Trophoblast cell (in vitro differentiated cells and primary cell): ENCODE results near the gene ZIC4.

Experiments used
- DNase-seq, 2 donors: peaks; one replicate each; pipeline ENCODE4 v3.0.0-alpha.2; 2016
- H2AFZ ChIP-seq: 2 replicates; pipeline ENCODE4 v1.6.1; 2013; ENCODE audit warnings: low read length, moderate library complexity, mild to moderate bottlenecking; ENCODE audit not compliant: insufficient read depth, poor library complexity
- H2AK5ac ChIP-seq: 2 replicates; pipeline ENCODE4 v1.6.1; 2013; ENCODE audit warnings: mild to moderate bottlenecking, low read length
- H2BK120ac ChIP-seq: 2 replicates; pipeline ENCODE4 v1.6.1; 2013; ENCODE audit warnings: low read length, mild to moderate bottlenecking, moderate library complexity; ENCODE audit not compliant: insufficient read depth, poor library complexity
- H2BK12ac ChIP-seq: 2 replicates; pipeline ENCODE4 v1.6.1; 2013; ENCODE audit warnings: mild to moderate bottlenecking, low read length, moderate library complexity
- H2BK5ac ChIP-seq: 2 replicates; pipeline ENCODE4 v1.6.1; 2013; ENCODE audit warnings: low read length, low read depth, moderate library complexity, mild to moderate bottlenecking; ENCODE audit not compliant: poor library complexity
- H3K14ac ChIP-seq: 2 replicates; pipeline ENCODE4 v1.6.1; 2013; ENCODE audit warnings: mild to moderate bottlenecking, low read length
- H3K18ac ChIP-seq: 2 replicates; pipeline ENCODE4 v1.6.1; 2013; ENCODE audit warnings: mild to moderate bottlenecking, low read length
- H3K23ac ChIP-seq: 2 replicates; pipeline ENCODE4 v1.6.1; 2013; ENCODE audit warnings: low read length
- H3K27ac ChIP-seq: 2 replicates; pipeline ENCODE4 v1.5.1; 2013; ENCODE audit warnings: low read depth, mild to moderate bottlenecking, inconsistent platforms, low read length, moderate library complexity
- H3K27me3 ChIP-seq: 2 replicates; pipeline ENCODE4 v1.6.1; 2013; ENCODE audit warnings: inconsistent platforms, mild to moderate bottlenecking, low read length, moderate library complexity; ENCODE audit not compliant: insufficient read depth
- H3K36me3 ChIP-seq, 2 experiments: 1 replicate in 1 of 2; 2 replicates in 1 of 2; pipeline ENCODE4 v1.6.1; 2013; ENCODE audit warnings: low read length in 2 of 2, mild to moderate bottlenecking in 2 of 2, moderate library complexity in 1 of 2; ENCODE audit not compliant: insufficient read depth in 2 of 2, control insufficient read depth in 1 of 2
- H3K4ac ChIP-seq: 2 replicates; pipeline ENCODE4 v1.6.1; 2013; ENCODE audit warnings: low read depth, mild to moderate bottlenecking, low read length, moderate library complexity
- H3K4me1 ChIP-seq, 2 experiments: 1 replicate in 1 of 2; 2 replicates in 1 of 2; pipeline ENCODE4 v1.6.1; 2013; ENCODE audit warnings: low read length in 2 of 2, mild to moderate bottlenecking in 2 of 2, moderate library complexity in 1 of 2; ENCODE audit not compliant: insufficient read depth in 2 of 2, control insufficient read depth in 1 of 2
- H3K4me2 ChIP-seq: 2 replicates; pipeline ENCODE4 v1.6.1; 2013; ENCODE audit warnings: inconsistent platforms, mild to moderate bottlenecking, low read length, moderate library complexity
- H3K4me3 ChIP-seq: 2 replicates; pipeline ENCODE4 v1.5.1; 2013; ENCODE audit warnings: mild to moderate bottlenecking, low read depth, low read length, inconsistent platforms
- H3K79me1 ChIP-seq: one replicate; pipeline ENCODE4 v1.6.1; 2013; ENCODE audit warnings: low read length
- H3K79me2 ChIP-seq: 2 replicates; pipeline ENCODE4 v1.6.1; 2013; ENCODE audit warnings: low read length, mild to moderate bottlenecking; ENCODE audit not compliant: control insufficient read depth, insufficient read depth, poor library complexity
- H3K9ac ChIP-seq: 2 replicates; pipeline ENCODE4 v1.6.1; 2013; ENCODE audit warnings: mild to moderate bottlenecking, low read length
- H3K9me3 ChIP-seq: 2 replicates; pipeline ENCODE4 v1.6.1; 2013; ENCODE audit warnings: low read depth, mild to moderate bottlenecking, control low read depth, inconsistent platforms, low read length; ENCODE audit not compliant: insufficient read depth
- H4K12ac ChIP-seq: 2 replicates; pipeline ENCODE4 v1.6.1; 2013; ENCODE audit warnings: low read depth, mild to moderate bottlenecking, low read length, moderate library complexity
- H4K8ac ChIP-seq: 2 replicates; pipeline ENCODE4 v1.6.1; 2013; ENCODE audit warnings: low read depth, mild to moderate bottlenecking, low read length, moderate library complexity
- H4K91ac ChIP-seq: one replicate; pipeline ENCODE4 v1.6.1; 2013; ENCODE audit warnings: low read depth, mild to moderate bottlenecking, low read length, moderate library complexity
- WGBS: extraction: QIAGEN DNeasy Blood & Tissue Kit; methylation state at CpG from one replicate; pipeline ENCODE4 v1.1.7; 2013; ENCODE audit warnings: missing lambda C conversion rate; ENCODE audit not compliant: insufficient read length, insufficient coverage; ENCODE audit errors: extremely low coverage; 5-methylcytosine and 5-hydroxymethylcytosine counted together

The ZIC4 gene

DNA sequence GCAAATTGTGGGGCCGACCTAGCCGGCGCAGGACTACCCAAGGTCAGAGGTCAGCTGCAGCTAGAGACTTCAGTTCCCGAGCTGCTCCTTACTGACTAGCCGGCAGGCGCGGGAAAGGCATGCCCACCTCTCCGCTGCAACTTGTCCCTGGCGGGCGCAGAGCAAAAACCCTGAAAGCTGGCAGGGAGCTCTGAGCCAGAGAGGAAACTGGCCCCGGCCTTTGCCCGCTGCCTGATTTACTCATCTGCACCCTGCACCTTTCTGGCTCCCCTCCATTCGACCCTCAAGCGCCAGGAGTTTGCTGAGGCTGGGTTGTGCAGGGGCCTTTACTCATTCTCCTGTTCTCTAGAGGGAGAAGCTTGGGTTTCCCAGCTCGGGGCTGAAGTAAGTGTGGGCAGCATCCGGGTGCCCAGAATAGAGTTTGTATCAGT is 1.5 kb downstream of the ZIC4 start:
- Histone ChIP-seq H3K36me3 (no peaks in the 10 kb centered on the region), H4K91ac (no peak overlapping the region), H4K12ac (no peak overlapping the region), H3K9ac (no peak overlapping the region), H2AFZ (no peak overlapping the region), H3K4me3 (no peak overlapping the region), H3K79me2 (no peaks in the 10 kb centered on the region), H3K23ac (no peak overlapping the region), H3K27me3 (peaks cover 69% of the 10 kb centered on the region), H3K4ac (no peak overlapping the region), H3K4me1 (peaks cover 2% of the 10 kb centered on the region in 2 experiments), H3K9me3 (peaks cover 2% of the 10 kb centered on the region), H2BK12ac (no peak overlapping the region), H2BK120ac (no peak overlapping the region), H3K27ac (no peak overlapping the region), H3K14ac (no peak overlapping the region), H3K18ac (no peak overlapping the region), H3K4me2 (no peak overlapping the region), H4K8ac (no peak overlapping the region), H3K79me1 (no peaks in the 10 kb centered on the region), H2BK5ac (no peak overlapping the region), H2AK5ac (no peak overlapping the region)
- WGBS: no CpG with 5 or more reads among the region's 16 CpGs
- no peak for DNase-seq

DNA sequence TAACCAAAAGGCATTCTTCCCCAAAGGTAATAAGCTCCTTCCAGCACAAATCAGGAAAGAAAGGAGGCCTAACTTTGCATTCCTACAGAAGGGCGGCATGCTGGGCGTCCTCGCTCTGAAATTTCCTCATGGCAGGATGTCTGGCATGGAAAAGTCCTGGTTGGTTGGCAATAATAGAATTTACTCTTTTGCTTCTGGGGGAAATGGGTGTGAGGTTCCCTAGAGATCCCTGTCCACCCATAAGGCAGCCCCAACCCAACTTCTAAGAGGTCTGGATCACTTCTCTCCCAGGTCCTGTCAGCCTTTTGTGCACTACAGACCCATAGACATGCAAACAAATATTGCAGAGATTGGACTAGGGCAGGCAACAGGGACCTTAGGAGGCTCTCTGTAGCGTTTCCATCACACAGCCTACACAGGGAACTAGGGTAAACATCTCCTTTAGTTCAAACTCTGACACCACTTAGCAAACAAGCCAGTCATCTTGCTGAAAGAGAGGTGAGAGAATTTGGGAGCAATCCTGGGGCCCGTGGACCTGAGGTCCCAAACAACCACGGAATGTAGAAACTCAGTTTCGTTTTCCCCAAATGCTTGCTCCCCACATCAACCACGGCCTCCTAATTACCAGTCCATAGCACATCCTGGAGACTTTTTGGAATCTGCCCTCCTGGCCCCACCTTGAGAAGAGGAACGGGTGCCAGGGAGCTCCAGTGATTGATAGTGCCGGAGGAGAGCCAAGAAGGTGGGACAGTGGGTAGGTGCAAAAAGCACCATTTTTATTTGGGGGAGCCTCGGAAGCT is 2.1 kb downstream of the ZIC4 start:
- peaks cover 2% of the 10 kb centered on the region for H3K9me3 ChIP-seq

DNA sequence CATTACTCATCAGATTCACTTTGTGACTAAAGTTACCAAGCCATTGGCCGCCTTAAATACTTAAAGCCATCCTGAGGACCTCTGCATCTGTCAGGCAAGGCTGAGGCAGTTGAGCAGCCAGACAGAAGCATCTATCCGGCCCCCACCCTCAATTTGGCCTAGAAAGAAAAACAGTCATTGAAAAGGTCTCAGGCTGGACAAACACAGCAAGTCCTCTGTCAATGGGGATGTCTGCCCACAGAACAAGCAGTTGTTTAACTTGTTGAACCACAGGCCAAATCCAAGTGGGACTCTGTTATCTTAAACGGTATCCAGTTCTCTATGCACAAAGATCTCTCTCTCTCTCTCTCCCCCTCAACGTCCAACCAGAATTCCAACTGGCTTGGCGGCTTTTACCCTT is 2.8 kb downstream of the ZIC4 start:
- Histone ChIP-seq H3K18ac (no peak overlapping the region), H3K27ac (no peak overlapping the region), H3K23ac (no peak overlapping the region), H2AFZ (no peak overlapping the region), H3K9ac (no peak overlapping the region), H3K9me3 (peaks cover 2% of the 10 kb centered on the region), H4K8ac (no peak overlapping the region), H3K4me1 (no peaks in the 10 kb centered on the region), H3K4me3 (no peak overlapping the region), H2BK120ac (no peak overlapping the region), H4K91ac (no peak overlapping the region), H2BK12ac (no peak overlapping the region), H2BK5ac (no peak overlapping the region), H3K4me2 (no peak overlapping the region), H3K79me1 (no peaks in the 10 kb centered on the region), H3K79me2 (no peaks in the 10 kb centered on the region), H3K14ac (no peak overlapping the region), H3K36me3 (no peaks in the 10 kb centered on the region), H3K4ac (no peak overlapping the region), H2AK5ac (no peak overlapping the region), H3K27me3 (peaks cover 61% of the 10 kb centered on the region), H4K12ac (no peak overlapping the region)
- no peak for DNase-seq
- no CpG with 5 or more reads among the region's 5 CpGs for WGBS

More for the DNA sequence above, 2.1 kb downstream of the ZIC4 start:
- Histone ChIP-seq H2BK5ac (no peak overlapping the region), H3K4me3 (no peak overlapping the region), H3K4me2 (no peak overlapping the region), H4K8ac (no peak overlapping the region), H3K36me3 (no peaks in the 10 kb centered on the region), H2BK120ac (no peak overlapping the region), H4K91ac (no peak overlapping the region), H3K9ac (no peak overlapping the region), H3K23ac (no peak overlapping the region), H3K4me1 (peaks cover 2% of the 10 kb centered on the region in 2 experiments), H3K27me3 (peaks cover 63% of the 10 kb centered on the region), H3K4ac (no peak overlapping the region), H2AFZ (no peak overlapping the region), H2AK5ac (no peak overlapping the region), H3K14ac (no peak overlapping the region), H4K12ac (no peak overlapping the region), H3K18ac (no peak overlapping the region), H3K27ac (no peak overlapping the region), H3K79me2 (no peaks in the 10 kb centered on the region), H2BK12ac (no peak overlapping the region), H3K79me1 (no peaks in the 10 kb centered on the region)
- WGBS: no CpG with 5 or more reads among the region's 11 CpGs
- no peak for DNase-seq

DNA sequence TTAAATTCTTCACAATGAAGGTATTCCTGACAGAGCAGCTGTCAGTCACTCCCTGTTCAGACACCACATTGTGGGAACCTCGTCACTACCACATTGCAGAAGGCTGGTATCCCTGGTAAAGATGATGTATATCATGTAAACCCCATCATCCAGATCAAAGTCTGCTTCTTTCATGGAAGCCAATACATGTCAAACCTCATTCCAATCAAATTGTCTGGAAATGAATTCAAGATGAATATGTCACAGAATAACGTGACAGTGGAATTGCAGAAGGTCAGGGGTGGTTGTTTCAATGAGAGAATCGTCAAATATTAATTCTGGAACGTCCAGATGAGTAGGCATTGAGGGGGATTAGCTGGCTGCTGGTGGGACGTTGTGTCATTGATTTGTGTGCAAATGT is 4.2 kb downstream of the ZIC4 start:
- no CpG with 5 or more reads among the region's 5 CpGs for WGBS
- H2BK12ac ChIP-seq: no peak overlapping the region
- H3K4me1 ChIP-seq: no peaks in the 10 kb centered on the region
- no peak overlapping the region for H3K4me3 ChIP-seq
- no peaks in the 10 kb centered on the region for H3K36me3 ChIP-seq
- no peak overlapping the region for H4K12ac ChIP-seq
- H3K9me3 ChIP-seq: peaks cover 4% of the 10 kb centered on the region
- peaks cover 61% of the 10 kb centered on the region for H3K27me3 ChIP-seq
- H3K79me1 ChIP-seq: no peaks in the 10 kb centered on the region
- H4K8ac ChIP-seq: no peak overlapping the region
- H3K14ac ChIP-seq: no peak overlapping the region
- no peak overlapping the region for H4K91ac ChIP-seq
- H2AK5ac ChIP-seq: no peak overlapping the region
- DNase-seq: no peak
- no peak overlapping the region for H3K27ac ChIP-seq
- no peak overlapping the region for H2BK120ac ChIP-seq
- no peak overlapping the region for H2BK5ac ChIP-seq
- H3K4me2 ChIP-seq: no peak overlapping the region
- no peak overlapping the region for H3K23ac ChIP-seq
- H3K4ac ChIP-seq: no peak overlapping the region
- H3K9ac ChIP-seq: no peak overlapping the region
- H2AFZ ChIP-seq: no peak overlapping the region
- H3K79me2 ChIP-seq: no peaks in the 10 kb centered on the region
- H3K18ac ChIP-seq: no peak overlapping the region
